ENCODE data around the gene HPCAL1.

The HPCAL1 gene

GRCh38 chr2:10387033-10387432, 84.3 kb downstream of the HPCAL1 start:
- Histone ChIP-seq H3K27me3 (ENCODE audit: low read depth, low read length) (no peaks in the 10 kb centered on the region), H3K4me1 (ENCODE audit: control insufficient read depth in 1 of 2, insufficient read depth in 2 of 2, low read length in 2 of 2) (peaks cover 9 to 12% of the 10 kb centered on the region in 2 donors), H3K27ac (ENCODE audit: low read length) (no peak overlapping the region), H3K36me3 (ENCODE audit: control insufficient read depth in 1 of 2, insufficient read depth in 2 of 2, low read length in 2 of 2) (no peaks in the 10 kb centered on the region), H3K9me3 (ENCODE audit: control insufficient read depth in 1 of 2, low read length in 2 of 2) (no peaks in the 10 kb centered on the region), H3K4me3 (ENCODE audit: low read depth in 1 of 2, low read length in 2 of 2) (no peak overlapping the region)

GRCh38 chr2:10388954-10389560, 86.4 kb downstream of the HPCAL1 start:
- no peaks in the 10 kb centered on the region for H3K9me3 ChIP-seq (ENCODE audit: control insufficient read depth in 1 of 2, low read length in 2 of 2)
- H3K27me3 ChIP-seq (ENCODE audit: low read depth, low read length), result no peaks in the 10 kb centered on the region
- H3K4me1 ChIP-seq (ENCODE audit: control insufficient read depth in 1 of 2, insufficient read depth in 2 of 2, low read length in 2 of 2), result peaks cover 0 to 3% of the 10 kb centered on the region in 2 donors
- H3K4me3 ChIP-seq (ENCODE audit: low read depth in 1 of 2, low read length in 2 of 2), result no peak overlapping the region
- H3K36me3 ChIP-seq (ENCODE audit: control insufficient read depth in 1 of 2, insufficient read depth in 2 of 2, low read length in 2 of 2), result no peaks in the 10 kb centered on the region
- H3K27ac ChIP-seq (ENCODE audit: low read length), result no peak overlapping the region

- H3K36me3 ChIP-seq (ENCODE audit: control insufficient read depth in 1 of 2, insufficient read depth in 2 of 2, low read length in 2 of 2), result no peaks in the 10 kb centered on the region
- peaks cover 0 to 3% of the 10 kb centered on the region in 2 donors for H3K4me1 ChIP-seq (ENCODE audit: control insufficient read depth in 1 of 2, insufficient read depth in 2 of 2, low read length in 2 of 2)
- no peak overlapping the region for H3K27ac ChIP-seq (ENCODE audit: low read length)
- no peaks in the 10 kb centered on the region for H3K9me3 ChIP-seq (ENCODE audit: control insufficient read depth in 1 of 2, low read length in 2 of 2)
- no peak overlapping the region for H3K4me3 ChIP-seq (ENCODE audit: low read depth in 1 of 2, low read length in 2 of 2)
- no peaks in the 10 kb centered on the region for H3K27me3 ChIP-seq (ENCODE audit: low read depth, low read length)
Observed at GRCh38 chr2:10389573-10389972, 86.9 kb downstream of the HPCAL1 start.

GRCh38 chr2:10390369-10390801, 87.7 kb downstream of the HPCAL1 start:
- no peaks in the 10 kb centered on the region for H3K27me3 ChIP-seq (ENCODE audit: low read depth, low read length)
- H3K9me3 ChIP-seq (ENCODE audit: control insufficient read depth in 1 of 2, low read length in 2 of 2), result no peaks in the 10 kb centered on the region
- H3K27ac ChIP-seq (ENCODE audit: low read length), result no peak overlapping the region
- H3K4me3 ChIP-seq (ENCODE audit: low read depth in 1 of 2, low read length in 2 of 2), result no peak overlapping the region
- H3K4me1 ChIP-seq (ENCODE audit: control insufficient read depth in 1 of 2, insufficient read depth in 2 of 2, low read length in 2 of 2), result peaks cover 0 to 3% of the 10 kb centered on the region in 2 donors
- H3K36me3 ChIP-seq (ENCODE audit: control insufficient read depth in 1 of 2, insufficient read depth in 2 of 2, low read length in 2 of 2), result no peaks in the 10 kb centered on the region

GRCh38 chr2:10392100-10392499, 89.4 kb downstream of the HPCAL1 start:
- Histone ChIP-seq H3K9me3 (ENCODE audit: control insufficient read depth in 1 of 2, low read length in 2 of 2) (no peaks in the 10 kb centered on the region), H3K27ac (ENCODE audit: low read length) (no peak overlapping the region), H3K36me3 (ENCODE audit: control insufficient read depth in 1 of 2, insufficient read depth in 2 of 2, low read length in 2 of 2) (no peaks in the 10 kb centered on the region), H3K27me3 (ENCODE audit: low read depth, low read length) (no peaks in the 10 kb centered on the region), H3K4me1 (ENCODE audit: control insufficient read depth in 1 of 2, insufficient read depth in 2 of 2, low read length in 2 of 2) (peaks cover 0 to 3% of the 10 kb centered on the region in 2 donors), H3K4me3 (ENCODE audit: low read depth in 1 of 2, low read length in 2 of 2) (no peak overlapping the region)

- Histone ChIP-seq H3K9me3 (ENCODE audit: control insufficient read depth in 1 of 2, low read length in 2 of 2) (no peaks in the 10 kb centered on the region), H3K36me3 (ENCODE audit: control insufficient read depth in 1 of 2, insufficient read depth in 2 of 2, low read length in 2 of 2) (no peaks in the 10 kb centered on the region), H3K27me3 (ENCODE audit: low read depth, low read length) (no peaks in the 10 kb centered on the region), H3K4me1 (ENCODE audit: control insufficient read depth in 1 of 2, insufficient read depth in 2 of 2, low read length in 2 of 2) (peaks cover 0 to 3% of the 10 kb centered on the region in 2 donors), H3K4me3 (ENCODE audit: low read depth in 1 of 2, low read length in 2 of 2) (no peak overlapping the region), H3K27ac (ENCODE audit: low read length) (no peak overlapping the region)
Observed at GRCh38 chr2:10392548-10392947, 89.8 kb downstream of the HPCAL1 start.

GRCh38 chr2:10392951-10393639, 90.4 kb downstream of the HPCAL1 start:
- H3K36me3 ChIP-seq (ENCODE audit: control insufficient read depth in 1 of 2, insufficient read depth in 2 of 2, low read length in 2 of 2), result no peaks in the 10 kb centered on the region
- no peaks in the 10 kb centered on the region for H3K9me3 ChIP-seq (ENCODE audit: control insufficient read depth in 1 of 2, low read length in 2 of 2)
- H3K27me3 ChIP-seq (ENCODE audit: low read depth, low read length), result no peaks in the 10 kb centered on the region
- H3K4me1 ChIP-seq (ENCODE audit: control insufficient read depth in 1 of 2, insufficient read depth in 2 of 2, low read length in 2 of 2), result peaks cover 0 to 3% of the 10 kb centered on the region in 2 donors
- peak overlapping the region; percentile 62 for H3K27ac ChIP-seq (ENCODE audit: low read length)
- no peak overlapping the region for H3K4me3 ChIP-seq (ENCODE audit: low read depth in 1 of 2, low read length in 2 of 2)

GRCh38 chr2:10393640-10393982, 90.9 kb downstream of the HPCAL1 start:
- Histone ChIP-seq H3K27me3 (ENCODE audit: low read depth, low read length) (no peaks in the 10 kb centered on the region), H3K36me3 (ENCODE audit: control insufficient read depth in 1 of 2, insufficient read depth in 2 of 2, low read length in 2 of 2) (no peaks in the 10 kb centered on the region), H3K9me3 (ENCODE audit: control insufficient read depth in 1 of 2, low read length in 2 of 2) (no peaks in the 10 kb centered on the region), H3K4me3 (ENCODE audit: low read depth in 1 of 2, low read length in 2 of 2) (no peak overlapping the region), H3K27ac (ENCODE audit: low read length) (no peak overlapping the region), H3K4me1 (ENCODE audit: control insufficient read depth in 1 of 2, insufficient read depth in 2 of 2, low read length in 2 of 2) (peaks cover 0 to 3% of the 10 kb centered on the region in 2 donors)

GRCh38 chr2:10395893-10396292, 93.2 kb downstream of the HPCAL1 start:
- Histone ChIP-seq H3K27me3 (ENCODE audit: low read depth, low read length) (no peaks in the 10 kb centered on the region), H3K36me3 (ENCODE audit: control insufficient read depth in 1 of 2, insufficient read depth in 2 of 2, low read length in 2 of 2) (no peaks in the 10 kb centered on the region), H3K9me3 (ENCODE audit: control insufficient read depth in 1 of 2, low read length in 2 of 2) (no peaks in the 10 kb centered on the region), H3K4me3 (ENCODE audit: low read depth in 1 of 2, low read length in 2 of 2) (no peak overlapping the region), H3K4me1 (ENCODE audit: control insufficient read depth in 1 of 2, insufficient read depth in 2 of 2, low read length in 2 of 2) (peaks cover 0 to 6% of the 10 kb centered on the region in 2 donors), H3K27ac (ENCODE audit: low read length) (no peak overlapping the region)

- Histone ChIP-seq H3K9me3 (ENCODE audit: control insufficient read depth in 1 of 2, low read length in 2 of 2) (no peaks in the 10 kb centered on the region), H3K27me3 (ENCODE audit: low read depth, low read length) (no peaks in the 10 kb centered on the region), H3K36me3 (ENCODE audit: control insufficient read depth in 1 of 2, insufficient read depth in 2 of 2, low read length in 2 of 2) (no peaks in the 10 kb centered on the region), H3K27ac (ENCODE audit: low read length) (no peak overlapping the region), H3K4me3 (ENCODE audit: low read depth in 1 of 2, low read length in 2 of 2) (no peak overlapping the region), H3K4me1 (ENCODE audit: control insufficient read depth in 1 of 2, insufficient read depth in 2 of 2, low read length in 2 of 2) (peaks cover 3 to 12% of the 10 kb centered on the region in 2 donors)
Observed at GRCh38 chr2:10396464-10396863, 93.8 kb downstream of the HPCAL1 start.

GRCh38 chr2:10397297-10397875, 94.7 kb downstream of the HPCAL1 start:
- Histone ChIP-seq H3K9me3 (ENCODE audit: control insufficient read depth in 1 of 2, low read length in 2 of 2) (no peaks in the 10 kb centered on the region), H3K27ac (ENCODE audit: low read length) (no peak overlapping the region), H3K27me3 (ENCODE audit: low read depth, low read length) (no peaks in the 10 kb centered on the region), H3K4me3 (ENCODE audit: low read depth in 1 of 2, low read length in 2 of 2) (no peak overlapping the region), H3K36me3 (ENCODE audit: control insufficient read depth in 1 of 2, insufficient read depth in 2 of 2, low read length in 2 of 2) (no peaks in the 10 kb centered on the region), H3K4me1 (ENCODE audit: control insufficient read depth in 1 of 2, insufficient read depth in 2 of 2, low read length in 2 of 2) (peaks cover 6 to 12% of the 10 kb centered on the region in 2 donors)
